ENCODE data around the gene OR5J2.
"Not testable (repeated sequence)": the region's sequence is repeated elsewhere in the genome, so short reads cannot be mapped to it uniquely, and the experiment has no call there.

OR5J2 gene

DNA sequence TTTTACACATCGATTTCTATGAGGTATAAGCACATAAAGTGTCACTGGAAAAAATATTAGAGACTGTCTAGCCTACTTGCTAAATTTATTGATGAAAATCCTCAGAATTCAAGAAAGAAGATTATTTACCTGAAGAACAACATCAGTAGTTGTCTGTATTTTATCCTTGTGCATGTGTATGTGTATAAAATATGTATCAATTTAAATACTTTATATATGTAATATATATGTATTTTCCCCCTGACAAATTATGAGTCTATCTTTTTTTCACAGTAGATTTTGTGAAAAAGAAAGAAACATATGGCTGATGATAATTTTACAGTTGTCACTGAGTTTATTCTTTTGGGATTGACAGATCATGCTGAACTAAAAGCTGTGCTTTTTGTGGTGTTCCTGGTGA, at the start of gene OR5J2:
TSS of gene OR5J2 (plus strand) at position 301 of the 400 bp plus-strand sequence. CDS start at position 301, 0 bp downstream.
- no peak for DNase-seq (ENCODE audit: low spot score)

DNA sequence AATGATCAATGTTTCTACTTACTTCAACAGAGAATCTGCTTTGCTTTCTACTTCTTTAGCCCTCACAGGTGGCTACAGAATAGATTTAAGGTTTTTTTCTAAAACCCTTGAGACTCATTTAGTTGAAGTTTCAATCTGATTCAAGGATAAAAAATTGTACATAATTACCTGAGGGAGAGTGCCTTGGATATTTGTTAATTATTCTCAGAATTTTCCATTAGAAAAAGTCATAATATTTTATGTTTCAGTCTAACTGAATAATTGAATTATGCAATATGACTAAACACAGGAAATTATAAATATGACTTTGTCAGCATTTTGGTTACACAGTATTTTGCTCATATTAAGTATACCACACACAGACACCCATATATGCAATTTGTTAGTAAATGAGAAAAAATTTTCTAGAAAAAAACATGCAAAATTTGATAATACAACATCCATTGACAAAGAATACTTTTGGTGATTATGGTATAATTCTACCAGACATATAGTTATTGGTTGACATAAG, 36.2 kb upstream of the OR5J2 start, which contains the start of gene OR8J3:
TSS of gene OR8J3 (minus strand) at position 51 of the 511 bp plus-strand sequence. CDS start 2,483 bp downstream, outside the sequence.
- no peak for DNase-seq (ENCODE audit: low spot score)

DNA sequence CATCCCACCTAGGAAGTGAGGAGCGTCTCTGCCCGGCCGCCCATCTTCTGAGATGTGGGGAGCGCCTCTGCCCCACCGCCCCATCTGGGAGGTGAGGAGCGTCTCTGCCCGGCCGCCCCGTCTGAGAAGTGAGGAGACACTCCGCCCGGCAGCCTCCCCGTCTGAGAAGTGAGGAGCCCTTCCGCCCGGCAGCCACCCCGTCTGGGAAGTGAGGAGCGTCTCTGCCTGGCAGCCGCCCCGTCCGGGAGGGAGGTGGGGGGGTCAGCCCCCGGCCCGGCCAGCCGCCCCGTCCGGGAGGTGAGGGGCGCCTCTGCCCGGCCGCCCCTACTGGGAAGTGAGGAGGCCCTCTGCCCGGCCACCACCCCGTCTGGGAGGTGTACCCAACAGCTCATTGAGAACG, 32.7 kb upstream of the OR5J2 start:
- not testable (repeated sequence) for DNase-seq (ENCODE audit: low spot score)

DNA sequence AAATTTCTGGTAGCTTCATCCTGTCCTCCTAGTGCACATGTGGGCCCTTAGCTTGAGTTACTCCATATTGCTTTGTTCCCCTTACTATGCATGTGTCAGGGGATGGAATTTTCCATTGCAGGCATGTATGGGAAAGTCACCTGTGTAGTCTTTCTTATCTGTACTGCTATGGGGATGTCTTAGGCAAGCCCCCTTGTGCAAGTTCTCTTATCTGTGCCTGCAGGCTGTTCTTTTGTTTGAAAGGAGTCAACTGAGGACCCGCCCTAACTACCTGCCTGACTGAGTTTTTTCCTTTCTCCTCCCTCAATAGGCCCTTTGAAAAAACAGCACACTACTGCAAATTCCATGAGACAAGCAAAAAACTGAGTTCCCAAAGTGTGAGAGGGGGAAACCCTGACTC, 25.0 kb upstream of the OR5J2 start:
- DNase-seq (ENCODE audit: low spot score), result no peak

DNA sequence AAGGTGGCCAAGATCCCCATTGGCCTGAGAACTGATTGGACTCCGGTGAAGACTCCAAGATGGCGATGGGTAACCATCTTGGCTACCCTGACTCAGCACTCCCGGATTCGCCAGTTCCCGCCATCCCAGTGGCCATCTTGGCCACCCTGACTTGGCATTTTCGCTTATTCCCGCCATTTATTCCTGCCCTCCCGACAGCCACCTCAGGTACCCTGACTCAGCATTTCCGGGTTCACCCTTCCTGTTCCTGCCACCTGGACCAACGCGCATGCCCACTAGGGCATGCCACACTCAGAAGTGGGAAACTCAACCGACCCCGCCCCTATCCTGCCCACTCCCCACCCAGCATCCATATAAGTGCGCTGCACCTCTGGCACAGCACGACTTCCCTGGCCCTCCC, 24.1 kb upstream of the OR5J2 start:
- no peak for DNase-seq (ENCODE audit: low spot score)

DNA sequence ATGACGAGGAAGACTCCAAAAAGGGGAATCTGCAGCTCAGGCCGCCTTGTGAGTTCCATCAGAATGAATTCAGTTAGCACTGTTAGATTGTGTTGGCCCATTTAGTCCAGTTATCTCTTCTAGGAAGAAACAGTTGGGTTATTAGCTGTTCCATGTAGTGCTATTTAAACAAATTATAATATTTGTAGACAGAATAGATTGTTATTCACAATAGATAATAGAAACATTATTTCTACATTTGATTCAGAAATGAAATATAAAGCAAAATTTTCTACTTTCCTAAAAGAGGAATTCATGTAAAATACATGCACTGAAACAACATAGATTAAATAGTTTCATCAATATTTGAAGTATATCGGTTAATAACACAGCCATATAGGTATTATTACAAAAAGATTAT, 16.2 kb upstream of the OR5J2 start, which contains the start of gene OR8K5:
TSS of gene OR8K5 (minus strand) at position 101 of the 400 bp plus-strand sequence. CDS start at position 101, 0 bp downstream.
- no peak for DNase-seq (ENCODE audit: low spot score)

DNA sequence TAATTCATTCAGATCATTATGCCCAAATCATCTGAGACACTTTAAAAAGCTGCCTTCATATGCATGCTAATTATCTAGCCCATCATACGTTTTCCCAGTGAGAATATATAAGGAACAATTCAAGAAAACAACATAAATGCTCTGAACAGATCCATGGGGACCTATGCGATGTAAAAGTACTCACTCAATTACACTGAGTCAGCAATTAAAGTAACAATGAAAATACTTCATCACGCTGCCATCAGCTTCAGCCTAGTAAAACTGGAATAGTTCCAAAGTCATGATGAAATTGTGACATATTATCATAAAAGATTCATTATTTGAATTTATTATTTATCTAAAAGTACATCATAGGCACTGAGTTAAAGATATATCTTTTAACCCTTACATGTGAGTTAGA, 12.6 kb upstream of the OR5J2 start:
- DNase-seq (ENCODE audit: low spot score), result no peak

DNA sequence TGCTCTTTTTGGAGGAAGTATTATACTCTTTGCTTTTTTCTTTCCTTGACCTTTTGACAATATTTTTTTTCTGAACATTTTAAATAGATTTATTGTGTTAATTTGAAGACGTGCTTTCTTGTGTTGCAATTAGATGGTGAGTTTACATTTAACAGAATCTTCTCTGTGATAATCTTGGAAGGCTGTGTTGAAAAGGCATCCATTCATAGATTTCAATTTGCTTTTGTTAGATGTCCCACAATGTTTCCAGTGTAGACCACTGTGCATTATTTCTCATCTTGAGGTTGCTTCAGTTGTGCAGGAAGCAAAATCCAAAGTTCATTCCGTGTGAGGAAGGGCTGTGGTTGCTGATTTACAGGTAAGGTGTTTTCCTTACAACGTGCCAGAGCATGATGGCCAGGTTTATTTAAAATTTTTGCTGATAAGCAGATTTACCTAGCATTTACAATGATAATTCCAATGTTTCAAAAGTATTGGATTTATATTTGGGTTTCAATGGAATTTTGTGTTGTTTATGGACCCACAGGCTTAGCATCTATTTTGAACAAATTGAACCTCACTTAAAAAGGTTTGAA, 4.1 kb upstream of the OR5J2 start:
- DNase-seq (ENCODE audit: low spot score), result no peak

DNA sequence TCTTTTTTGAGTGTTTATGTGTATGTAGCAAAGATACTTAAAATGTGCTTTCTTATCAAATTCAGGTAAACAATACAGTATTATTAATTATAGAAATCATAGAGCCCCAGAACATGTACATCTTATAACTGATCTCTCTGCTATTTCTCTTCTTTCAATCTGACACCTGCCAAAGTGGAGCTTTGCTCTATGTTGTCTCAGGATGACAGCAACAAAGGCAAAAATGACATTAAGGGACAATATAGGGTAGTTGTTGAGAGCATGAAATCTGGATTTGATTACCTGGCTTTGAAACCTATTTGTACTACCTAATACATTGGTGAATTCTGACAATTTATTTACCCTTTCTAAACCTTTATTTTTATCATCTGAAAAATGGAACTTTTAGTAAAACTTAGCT, 7.0 kb downstream of the OR5J2 start:
- DNase-seq (ENCODE audit: low spot score), result no peak

DNA sequence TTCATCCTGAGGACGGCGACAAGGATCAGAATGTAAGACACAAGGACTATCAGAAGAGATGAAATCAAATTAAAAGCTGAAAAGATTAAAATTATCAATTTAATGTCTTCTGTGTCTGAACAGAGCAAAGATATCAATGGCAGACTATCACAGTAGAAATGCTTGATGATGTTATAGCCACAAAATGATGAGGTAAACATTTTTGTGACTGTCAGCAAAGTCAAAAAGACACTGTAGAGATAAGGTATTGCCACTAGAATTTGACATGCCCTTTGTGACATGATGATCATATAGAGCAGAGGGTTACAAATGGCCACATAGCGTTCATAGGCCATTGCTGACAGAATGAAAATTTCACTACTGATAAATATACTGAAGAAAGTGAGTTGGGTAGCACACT, 12.2 kb downstream of the OR5J2 start:
- no peak for DNase-seq (ENCODE audit: low spot score)

DNA sequence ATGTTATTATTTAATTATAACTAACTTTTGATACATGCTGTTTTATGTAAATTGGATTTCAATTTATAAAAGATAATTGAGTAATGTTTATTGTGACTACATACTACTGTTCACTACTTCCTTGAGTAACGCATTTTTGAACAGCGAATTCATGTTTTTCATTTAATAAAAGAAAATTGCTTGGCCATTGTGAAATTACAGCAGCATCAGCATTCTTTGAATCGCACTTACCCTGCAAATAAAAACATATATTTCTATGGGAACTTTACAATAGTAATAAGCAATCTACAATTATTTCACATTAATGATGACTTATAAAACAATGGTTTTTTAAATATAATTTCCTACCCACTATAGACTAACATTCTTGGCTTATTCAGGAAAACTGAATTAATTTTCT, 20.3 kb downstream of the OR5J2 start:
- no peak for DNase-seq (ENCODE audit: low spot score)

DNA sequence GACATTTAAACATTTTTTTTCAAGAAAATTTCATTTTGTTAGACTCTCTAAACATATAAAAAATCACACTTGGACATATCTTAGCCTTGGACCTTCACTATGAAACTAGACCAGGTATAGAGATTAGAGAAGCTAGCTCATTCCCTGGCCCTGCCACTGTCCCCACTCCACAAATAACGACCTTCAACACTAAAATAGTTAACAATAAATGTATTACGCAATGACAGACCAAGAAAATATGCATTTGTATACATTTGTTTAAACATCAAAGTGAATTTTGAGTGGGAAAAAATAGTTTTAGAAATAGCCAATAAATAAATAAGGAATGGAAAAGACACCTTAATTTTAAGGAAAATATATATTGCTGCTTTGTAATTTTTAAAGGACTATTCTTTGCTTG, 20.9 kb downstream of the OR5J2 start:
- DNase-seq (ENCODE audit: low spot score), result no peak

DNA sequence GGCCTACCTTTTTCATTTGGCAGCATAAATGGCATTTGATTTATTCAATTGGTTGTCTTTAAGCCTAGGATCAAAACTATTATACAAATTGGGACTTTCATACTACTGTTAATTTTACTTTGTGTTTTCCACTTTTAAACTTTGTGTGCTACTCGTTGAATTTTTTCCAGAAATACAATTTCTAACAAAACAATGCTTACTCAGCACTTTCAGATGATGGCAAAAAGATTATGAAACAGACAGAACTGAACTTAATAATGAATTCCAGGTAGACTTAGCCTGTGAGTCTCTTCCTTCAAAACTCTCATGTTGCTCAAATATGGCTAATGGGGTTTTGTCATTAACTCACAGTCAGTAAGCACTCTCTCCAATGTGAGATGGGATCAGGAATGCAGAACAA, 31.4 kb downstream of the OR5J2 start:
- no peak for DNase-seq (ENCODE audit: low spot score)

DNA sequence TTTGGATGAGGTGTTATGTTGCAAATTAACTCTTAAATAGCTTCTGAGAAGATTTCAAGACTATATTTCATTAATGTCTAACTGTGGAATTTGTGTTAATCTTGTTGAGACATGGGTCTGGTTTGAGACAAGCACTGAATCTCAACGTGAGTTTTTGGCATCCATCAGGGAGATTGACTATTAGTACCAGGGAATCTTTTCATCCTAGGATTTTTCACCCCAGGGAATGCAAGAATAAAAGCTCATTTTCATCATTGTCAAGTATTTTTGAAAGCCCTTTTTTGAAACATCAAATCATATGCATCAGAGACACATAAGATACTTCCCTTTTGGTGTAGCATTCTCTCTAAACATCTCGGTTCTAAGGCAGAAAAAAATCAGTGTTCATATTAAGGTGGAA, 38.1 kb downstream of the OR5J2 start:
- DNase-seq (ENCODE audit: low spot score), result no peak

DNA sequence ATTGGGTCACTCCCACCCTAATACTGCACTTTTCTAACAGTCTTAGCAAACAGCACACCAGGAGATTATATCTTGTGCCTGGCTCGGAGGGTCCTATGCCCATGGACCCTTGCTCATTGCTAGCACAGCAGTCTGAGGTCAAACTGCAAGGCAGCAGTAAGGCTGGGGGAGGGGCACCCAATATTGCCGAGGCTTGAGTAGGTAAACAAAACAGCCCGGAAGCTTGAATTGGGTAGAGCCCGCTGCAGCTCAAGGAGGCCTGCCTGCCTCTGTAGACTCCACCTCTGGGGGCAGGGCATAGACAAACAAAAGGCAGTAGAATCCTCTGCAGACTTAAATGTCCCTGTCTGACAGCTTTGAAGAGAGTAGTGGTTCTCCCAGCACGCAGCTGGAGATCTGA, 43.3 kb downstream of the OR5J2 start:
- DNase-seq (ENCODE audit: low spot score), result not testable (repeated sequence)
